Measurements from ENCODE around the gene CCL7.

- TF ChIP-seq BACH2 (CRISPR knock-in tag; IDR thresholded peaks at IDR 0.05; ENCODE audit: borderline replicate concordance) = no peak
- TF ChIP-seq RARB (CRISPR knock-in tag; IDR thresholded peaks at IDR 0.05) = no peak
- TF ChIP-seq ARNTL (CRISPR knock-in tag; IDR thresholded peaks at IDR 0.05; ENCODE audit: borderline replicate concordance, low read depth) = no peak
- TF ChIP-seq PPARA (CRISPR knock-in tag; IDR thresholded peaks at IDR 0.05; ENCODE audit: borderline replicate concordance) = no peak
- no peak for TF ChIP-seq GLIS3 (CRISPR knock-in tag; IDR thresholded peaks at IDR 0.05)
Observed at GRCh38 chr17:34243364-34244320, 26.4 kb upstream of the CCL7 start.

All from SK-N-SH treated with all-trans-retinoic acid at 6 μM for 48 hours (cell line).